ENCODE results near the gene LIN7C. TPM values are rescaled to one million over a fixed set of nuclear protein-coding genes. Genes with fewer than 3 reads are reported as not detected.

Gene LIN7C
- total RNA-seq, 1 donor from 2014 or later, result 26.0 TPM

DNA sequence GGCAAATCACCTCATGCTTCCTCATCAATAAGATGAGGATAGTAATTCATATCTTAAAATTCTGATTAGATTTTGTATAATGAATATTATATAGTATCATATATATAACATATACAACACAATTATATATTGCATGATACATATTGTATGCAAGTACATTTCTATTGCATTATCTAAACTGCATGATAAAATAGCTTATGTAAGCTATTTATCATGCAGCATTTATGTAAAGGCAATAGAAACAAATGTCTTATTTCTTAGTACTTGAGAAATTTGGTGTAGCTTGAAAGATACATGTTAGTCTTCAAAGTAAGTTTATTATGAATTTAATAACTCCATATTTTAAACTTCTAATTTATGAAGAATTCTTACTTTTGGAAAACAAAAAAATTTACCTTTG, 5.5 kb downstream of the LIN7C start:
- TF ChIP-seq CTCF (IDR thresholded peaks at IDR 0.05; ENCODE audit: unreplicated experiment), result no peak
- Mint-ChIP-seq H3K27me3 (ENCODE audit: low read depth) (no peaks in the 10 kb centered on the region), H3K4me3 (no peak overlapping the region), H3K4me1 (peaks cover 18% of the 10 kb centered on the region), H3K9me3 (no peaks in the 10 kb centered on the region), H3K27ac (no peak overlapping the region), H3K36me3 (peaks cover 13% of the 10 kb centered on the region)
- no peak for DNase-seq (ENCODE audit: low spot score in 2 of 2, unreplicated experiment in 2 of 2)

- no peak for DNase-seq (ENCODE audit: low spot score in 2 of 2, unreplicated experiment in 2 of 2)
- H3K9me3 Mint-ChIP-seq, result no peaks in the 10 kb centered on the region
- H3K36me3 Mint-ChIP-seq, result peaks cover 15% of the 10 kb centered on the region
- no peaks in the 10 kb centered on the region for H3K27me3 Mint-ChIP-seq (ENCODE audit: low read depth)
- peaks cover 8% of the 10 kb centered on the region for H3K4me1 Mint-ChIP-seq
- no peak overlapping the region for H3K4me3 Mint-ChIP-seq
- TF ChIP-seq CTCF (IDR thresholded peaks at IDR 0.05; ENCODE audit: unreplicated experiment), result no peak
- H3K27ac Mint-ChIP-seq, result no peak overlapping the region
These were observed 8.7 kb downstream of the LIN7C start for GRCh38 chr11:27497911-27498310.

- Mint-ChIP-seq H3K4me3 (no peak overlapping the region), H3K36me3 (peaks cover 15% of the 10 kb centered on the region), H3K4me1 (peaks cover 5% of the 10 kb centered on the region), H3K27me3 (ENCODE audit: low read depth) (no peaks in the 10 kb centered on the region), H3K9me3 (no peaks in the 10 kb centered on the region), H3K27ac (no peak overlapping the region)
- TF ChIP-seq CTCF (IDR thresholded peaks at IDR 0.05; ENCODE audit: unreplicated experiment), result peak; percentile 59
- no peak for DNase-seq (ENCODE audit: low spot score in 2 of 2, unreplicated experiment in 2 of 2)
These were observed 9.2 kb downstream of the LIN7C start for GRCh38 chr11:27497284-27497866.

DNA sequence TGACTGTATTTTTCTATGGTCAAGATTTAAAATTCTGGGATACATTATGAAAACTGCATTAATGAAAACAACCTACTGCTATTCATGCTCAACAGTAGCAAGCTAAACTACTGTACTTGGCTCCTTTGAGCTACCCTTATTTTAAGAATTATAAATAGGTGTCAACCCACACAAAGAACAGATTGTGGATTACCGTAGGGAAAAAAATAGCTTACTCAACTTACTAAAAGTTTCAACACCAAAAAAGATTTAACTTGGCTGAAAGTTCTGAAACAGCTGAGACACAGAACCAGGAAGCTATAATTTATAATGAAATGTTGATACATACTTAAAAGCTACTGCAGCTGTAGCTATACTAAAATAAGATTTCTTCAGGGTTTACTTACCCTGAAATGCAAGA, 10.1 kb downstream of the LIN7C start:
- H3K4me3 Mint-ChIP-seq, result no peak overlapping the region
- peaks cover 5% of the 10 kb centered on the region for H3K4me1 Mint-ChIP-seq
- no peaks in the 10 kb centered on the region for H3K9me3 Mint-ChIP-seq
- peaks cover 24% of the 10 kb centered on the region for H3K36me3 Mint-ChIP-seq
- no peaks in the 10 kb centered on the region for H3K27me3 Mint-ChIP-seq (ENCODE audit: low read depth)
- H3K27ac Mint-ChIP-seq, result no peak overlapping the region
- no peak for DNase-seq (ENCODE audit: low spot score in 2 of 2, unreplicated experiment in 2 of 2)
- no peak for TF ChIP-seq CTCF (IDR thresholded peaks at IDR 0.05; ENCODE audit: unreplicated experiment)

DNA sequence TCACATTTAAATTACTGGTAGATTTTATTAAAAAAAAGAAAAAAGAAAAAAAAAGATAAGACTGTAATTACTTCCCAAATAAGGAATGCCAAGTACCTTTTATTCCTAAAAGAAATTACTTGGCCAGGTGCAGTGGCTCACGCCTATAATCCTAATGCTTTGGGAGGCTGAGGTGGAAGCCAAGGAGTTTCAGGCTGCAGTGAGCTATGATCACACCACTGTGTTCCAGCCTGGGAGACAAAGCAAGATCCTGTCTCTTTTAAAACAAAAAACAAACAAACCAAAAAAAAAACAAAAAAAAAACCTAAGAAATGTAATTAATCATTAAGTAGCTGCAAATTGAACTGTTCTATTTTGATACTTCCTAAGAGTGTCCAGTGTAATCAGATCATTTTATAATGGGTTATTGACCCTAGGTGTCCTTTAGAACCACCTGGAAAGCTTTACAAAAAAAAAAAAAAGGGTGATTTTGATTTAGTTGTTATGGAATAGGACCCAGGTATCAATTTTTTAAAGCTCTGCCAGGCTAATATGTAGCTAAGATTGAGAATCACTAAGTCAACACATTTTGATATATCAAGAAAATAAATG, 10.8 kb downstream of the LIN7C start:
- TF ChIP-seq CTCF (IDR thresholded peaks at IDR 0.05; ENCODE audit: unreplicated experiment), result no peak
- Mint-ChIP-seq H3K27ac (no peak overlapping the region), H3K4me1 (peaks cover 5% of the 10 kb centered on the region), H3K4me3 (no peak overlapping the region), H3K9me3 (no peaks in the 10 kb centered on the region), H3K36me3 (peaks cover 29% of the 10 kb centered on the region), H3K27me3 (ENCODE audit: low read depth) (no peaks in the 10 kb centered on the region)
- no peak for DNase-seq (ENCODE audit: low spot score in 2 of 2, unreplicated experiment in 2 of 2)

Data from mesothelial cell of epicardium (in vitro differentiated cells).